ENCODE data around the gene CCL26. TPM values are rescaled to one million over a fixed set of nuclear protein-coding genes. Genes with fewer than 3 reads are reported as not detected.

CCL26 gene
- total and polyA plus RNA-seq, 2 of the 13 experiments (the other 11 are each of a cell fraction or from before 2014, with no cell fraction given) = 0.16 TPM; not detected in 1

DNA sequence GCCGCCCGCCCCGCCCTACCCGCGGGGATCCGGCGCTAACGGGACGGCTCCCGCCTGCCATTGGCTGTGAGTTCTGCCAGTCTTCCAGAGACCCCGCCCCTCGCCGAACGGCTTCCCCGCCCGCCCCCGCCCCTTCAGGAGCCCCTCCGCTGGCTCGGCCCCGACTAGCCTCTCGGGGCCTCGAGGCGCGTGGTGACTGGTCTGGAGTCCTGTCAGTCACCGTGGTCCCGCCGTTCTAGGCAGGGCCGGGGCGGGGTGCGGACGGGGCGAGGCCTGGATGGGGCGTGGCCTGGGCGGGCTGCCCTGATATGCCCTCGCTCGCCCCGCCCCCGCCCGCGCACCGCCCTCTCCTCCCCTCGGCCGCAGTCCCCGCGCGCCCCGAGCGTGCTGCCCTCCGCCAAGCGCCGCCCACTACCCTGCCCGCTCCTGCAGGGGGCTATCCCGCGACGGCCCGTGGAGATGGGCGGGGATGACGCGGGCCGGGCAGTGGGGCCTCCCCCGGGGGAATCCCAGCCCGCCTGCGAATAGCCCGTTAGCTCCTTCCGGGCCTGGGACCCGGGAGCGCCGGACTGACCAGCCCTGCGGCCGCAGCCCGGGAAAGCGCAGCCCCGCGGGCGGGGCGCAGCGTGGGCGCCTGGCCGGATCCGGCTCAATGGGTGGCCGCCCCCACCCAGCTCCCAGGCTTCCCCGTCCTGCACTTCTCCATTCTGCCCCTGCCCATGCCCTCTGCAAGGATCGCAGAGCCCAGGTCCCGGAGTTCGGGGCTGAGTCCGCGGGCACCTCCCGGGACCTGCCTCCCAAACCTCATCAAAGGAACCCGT lies 32.8 kb downstream of the CCL26 start:
- no peak overlapping the region for H2AFZ ChIP-seq (ENCODE audit: low read length)
- peak overlapping the region; percentile 78 for H3K9ac ChIP-seq (ENCODE audit: insufficient read depth, low read depth, low read length)
- in situ Hi-C loops (cut with HindIII; ENCODE audit: extremely low pct_ligation_motif_present, low pct_unique_long_range_greater_than_20kb) (no loop called here), intact Hi-C loops (cut with micrococcal nuclease; ENCODE audit: unreplicated experiment) (no loop called here)
- no TSS peak for BruUV-seq (replicated peaks)
- H3K27me3 ChIP-seq (ENCODE audit: control insufficient read depth in 1 of 2, insufficient read depth in 2 of 2, low read length in 2 of 2) = no peaks in the 10 kb centered on the region; a peak in 1 of 5 replicates
- ATAC-seq (peak; percentile 96), DNase-seq (ENCODE audit: low spot score) (peak; percentile 92), FAIRE-seq (no peak)
- no peaks in the 10 kb centered on the region for H3K79me2 ChIP-seq (ENCODE audit: insufficient read depth, low read length)
- H3K36me3 ChIP-seq (replicated peaks in 1 of 2; ENCODE audit: control insufficient read depth in 1 of 2, insufficient read depth in 2 of 2, low read length in 2 of 2) = no peaks in the 10 kb centered on the region
- H3K4me3 ChIP-seq (replicated peaks in 1 of 3; ENCODE audit: insufficient read depth in 1 of 3, low read depth in 2 of 3, low read length in 3 of 3) = peak overlapping the region; percentile 86 to 96 (median 95)
- ChIA-PET CTCF (ENCODE audit: low intra/inter-chr PET ratio, low total read pairs) (no interaction called here), POLR2A (interaction anchor here (0.6 to 1.6 kb wide), 5 partner anchors 13 to 127 kb away, joined by 3 to 7 read pairs (median 4); no protein-coding TSS in a partner anchor)
- H3K27ac ChIP-seq (ENCODE audit: extremely low read length, insufficient read depth, low read length) = peak overlapping the region; percentile 58
- peaks cover 47% of the 10 kb centered on the region for H3K4me1 ChIP-seq (ENCODE audit: insufficient read depth, low read length)
- under 1% methylated on average over 20 of the region's 89 CpGs for WGBS (ENCODE audit: low lambda C conversion rate)
- H4K20me1 ChIP-seq (ENCODE audit: insufficient read depth, low read length) = no peaks in the 10 kb centered on the region
- H3K4me2 ChIP-seq (ENCODE audit: low read depth, low read length) = peak overlapping the region; percentile 91
- H3K9me3 ChIP-seq (ENCODE audit: low read length) = no peaks in the 10 kb centered on the region
- TF ChIP-seq GABPA (IDR thresholded peaks at IDR 0.05; ENCODE audit: low read depth, low read length) (peak; percentile 15; the same call in 1 of the 2 replicates), GABPA (CRISPR knock-in tag; IDR thresholded peaks at IDR 0.05; ENCODE audit: low read depth) (peak; percentile 33; the same call in 1 of the 2 replicates), GABPB1 (CRISPR knock-in tag; IDR thresholded peaks at IDR 0.05) (peak; percentile 86), KAT7 (CRISPR knock-in tag; IDR thresholded peaks at IDR 0.05; ENCODE audit: borderline replicate concordance) (0 out of 2 replicates have a peak, but pooled peaks have one; percentile 56), PHF8 (CRISPR knock-in tag; IDR thresholded peaks at IDR 0.05) (peak; percentile 64), KDM2A (CRISPR knock-in tag; IDR thresholded peaks at IDR 0.05; ENCODE audit: borderline replicate concordance, low read depth) (peak; percentile 15; the same call in 1 of the 2 replicates), KLF11 (CRISPR knock-in tag; IDR thresholded peaks at IDR 0.05) (no peak), ZNF12 (CRISPR knock-in tag; IDR thresholded peaks at IDR 0.05) (0 out of 2 replicates have a peak, but pooled peaks have one; percentile 17), SAFB2 (CRISPR knock-in tag; IDR thresholded peaks at IDR 0.05; ENCODE audit: borderline replicate concordance, low read depth) (no peak; the same call in 1 of the 2 replicates), ZKSCAN8 (CRISPR knock-in tag; IDR thresholded peaks at IDR 0.05; ENCODE audit: borderline replicate concordance) (no peak)
- TF ChIP-seq, protein P1, sequence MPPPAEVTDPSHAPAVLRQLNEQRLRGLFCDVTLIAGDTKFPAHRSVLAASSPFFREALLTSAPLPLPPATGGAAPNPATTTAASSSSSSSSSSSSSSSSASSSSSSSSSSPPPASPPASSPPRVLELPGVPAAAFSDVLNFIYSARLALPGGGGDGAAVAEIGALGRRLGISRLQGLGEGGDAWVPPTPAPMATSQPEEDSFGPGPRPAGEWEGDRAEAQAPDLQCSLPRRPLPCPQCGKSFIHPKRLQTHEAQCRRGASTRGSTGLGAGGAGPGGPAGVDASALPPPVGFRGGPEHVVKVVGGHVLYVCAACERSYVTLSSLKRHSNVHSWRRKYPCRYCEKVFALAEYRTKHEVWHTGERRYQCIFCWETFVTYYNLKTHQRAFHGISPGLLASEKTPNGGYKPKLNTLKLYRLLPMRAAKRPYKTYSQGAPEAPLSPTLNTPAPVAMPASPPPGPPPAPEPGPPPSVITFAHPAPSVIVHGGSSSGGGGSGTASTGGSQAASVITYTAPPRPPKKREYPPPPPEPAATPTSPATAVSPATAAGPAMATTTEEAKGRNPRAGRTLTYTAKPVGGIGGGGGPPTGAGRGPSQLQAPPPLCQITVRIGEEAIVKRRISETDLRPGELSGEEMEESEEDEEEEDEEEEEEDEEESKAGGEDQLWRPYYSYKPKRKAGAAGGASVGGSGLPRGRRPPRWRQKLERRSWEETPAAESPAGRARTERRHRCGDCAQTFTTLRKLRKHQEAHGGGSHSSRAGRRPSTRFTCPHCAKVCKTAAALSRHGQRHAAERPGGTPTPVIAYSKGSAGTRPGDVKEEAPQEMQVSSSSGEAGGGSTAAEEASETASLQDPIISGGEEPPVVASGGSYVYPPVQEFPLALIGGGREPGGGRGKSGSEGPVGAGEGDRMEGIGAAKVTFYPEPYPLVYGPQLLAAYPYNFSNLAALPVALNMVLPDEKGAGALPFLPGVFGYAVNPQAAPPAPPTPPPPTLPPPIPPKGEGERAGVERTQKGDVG (CRISPR knock-in tag; IDR thresholded peaks at IDR 0.05; ENCODE audit: borderline replicate concordance) = no peak
- TF ChIP-seq, protein P2, sequence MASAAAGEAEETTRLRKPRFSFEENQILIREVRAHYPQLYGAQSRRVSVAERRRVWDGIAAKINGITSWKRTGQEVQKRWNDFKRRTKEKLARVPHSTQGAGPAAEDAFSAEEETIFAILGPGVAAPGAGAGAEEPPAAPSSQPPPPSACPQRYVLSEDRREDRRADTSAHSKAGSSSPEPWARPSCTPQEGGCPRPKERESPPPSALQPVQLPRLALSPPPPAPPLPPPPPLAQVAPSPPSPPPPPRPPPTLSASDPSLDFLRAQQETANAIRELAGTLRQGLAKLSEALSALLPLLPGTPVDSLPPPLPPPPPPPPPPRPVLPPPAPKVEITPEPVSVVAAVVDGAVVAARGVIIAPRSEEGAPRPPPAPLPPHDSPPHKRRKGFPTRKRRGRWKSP (CRISPR knock-in tag; IDR thresholded peaks at IDR 0.05) = peak; percentile 62; the same call in 1 of the 2 replicates
- TF ChIP-seq, protein P3, sequence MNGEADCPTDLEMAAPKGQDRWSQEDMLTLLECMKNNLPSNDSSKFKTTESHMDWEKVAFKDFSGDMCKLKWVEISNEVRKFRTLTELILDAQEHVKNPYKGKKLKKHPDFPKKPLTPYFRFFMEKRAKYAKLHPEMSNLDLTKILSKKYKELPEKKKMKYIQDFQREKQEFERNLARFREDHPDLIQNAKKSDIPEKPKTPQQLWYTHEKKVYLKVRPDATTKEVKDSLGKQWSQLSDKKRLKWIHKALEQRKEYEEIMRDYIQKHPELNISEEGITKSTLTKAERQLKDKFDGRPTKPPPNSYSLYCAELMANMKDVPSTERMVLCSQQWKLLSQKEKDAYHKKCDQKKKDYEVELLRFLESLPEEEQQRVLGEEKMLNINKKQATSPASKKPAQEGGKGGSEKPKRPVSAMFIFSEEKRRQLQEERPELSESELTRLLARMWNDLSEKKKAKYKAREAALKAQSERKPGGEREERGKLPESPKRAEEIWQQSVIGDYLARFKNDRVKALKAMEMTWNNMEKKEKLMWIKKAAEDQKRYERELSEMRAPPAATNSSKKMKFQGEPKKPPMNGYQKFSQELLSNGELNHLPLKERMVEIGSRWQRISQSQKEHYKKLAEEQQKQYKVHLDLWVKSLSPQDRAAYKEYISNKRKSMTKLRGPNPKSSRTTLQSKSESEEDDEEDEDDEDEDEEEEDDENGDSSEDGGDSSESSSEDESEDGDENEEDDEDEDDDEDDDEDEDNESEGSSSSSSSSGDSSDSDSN (CRISPR knock-in tag; IDR thresholded peaks at IDR 0.05) = peak; percentile 46

Measured in HepG2 (cell line).